GM19455 (cell line): Measurements from ENCODE around the gene GDF11.

Experiments
- ATAC-seq: cut with Tn5 transposase; IDR thresholded peaks from one replicate; pipeline ENCODE4 v1.9.1; 2021; ENCODE audit not compliant: unreplicated experiment

The GDF11 gene

GRCh38 chr12:55706568-55707218, 36.2 kb upstream of the GDF11 start:
- ATAC-seq, result no peak

GRCh38 chr12:55707219-55707671, 35.7 kb upstream of the GDF11 start:
- no peak for ATAC-seq

GRCh38 chr12:55707841-55708694, 34.9 kb upstream of the GDF11 start, which contains the start of gene ITGA7:
Gene ITGA7, minus strand, starts transcription at chr12:55707904. Its CDS starts 222 bp downstream, at chr12:55707682.
- peak; percentile 67 for ATAC-seq

GRCh38 chr12:55708695-55709233, 34.2 kb upstream of the GDF11 start:
- no peak for ATAC-seq

GRCh38 chr12:55711786-55712553, 31.0 kb upstream of the GDF11 start:
- no peak for ATAC-seq

GRCh38 chr12:55712700-55713415, 30.1 kb upstream of the GDF11 start:
- no peak for ATAC-seq

- no peak for ATAC-seq
Measured at GRCh38 chr12:55713721-55714120, 29.2 kb upstream of the GDF11 start.

- no peak for ATAC-seq
Measured at GRCh38 chr12:55715169-55715764, 27.7 kb upstream of the GDF11 start.

- ATAC-seq, result peak; percentile 92
Measured at GRCh38 chr12:55715833-55716581, 26.9 kb upstream of the GDF11 start, which contains the start of gene BLOC1S1. Gene BLOC1S1, plus strand, starts transcription at chr12:55716046. Its CDS starts 6 bp downstream, at chr12:55716052.

- peak; percentile 27 for ATAC-seq
Measured at GRCh38 chr12:55716582-55716957, 26.4 kb upstream of the GDF11 start.

GRCh38 chr12:55717011-55718007, 25.6 kb upstream of the GDF11 start:
- no peak for ATAC-seq

GRCh38 chr12:55718015-55718414, 24.9 kb upstream of the GDF11 start:
- ATAC-seq, result no peak

GRCh38 chr12:55718624-55719275, 24.2 kb upstream of the GDF11 start:
- no peak for ATAC-seq

GRCh38 chr12:55719371-55719770, 23.6 kb upstream of the GDF11 start:
- no peak for ATAC-seq

GRCh38 chr12:55720071-55720564, 22.8 kb upstream of the GDF11 start, which contains the start of gene RDH5:
Gene RDH5, plus strand, starts transcription at chr12:55720393. Its CDS starts 792 bp downstream, at chr12:55721185.
- ATAC-seq, result no peak

- no peak for ATAC-seq
Measured at GRCh38 chr12:55720894-55721444, 22.0 kb upstream of the GDF11 start.
